ENCODE measurements around the gene WHRN. TPM values are rescaled to one million over a fixed set of nuclear protein-coding genes. Genes with fewer than 3 reads are reported as not detected.

Gene WHRN
- total and polyA plus RNA-seq, 2 experiments from 2014 or later = 8.3 to 8.9 TPM

GRCh38 chr9:114492991-114493390 lies 12.3 kb downstream of the WHRN start:
- H3K27ac ChIP-seq (ENCODE audit: low read depth) = no peak overlapping the region
- no peak overlapping the region for H3K27ac Mint-ChIP-seq
- DNase-seq (ENCODE audit: low spot score) (no peak), ATAC-seq (no peak)
- H3K4me2 ChIP-seq = no peak overlapping the region
- H3K4me3 ChIP-seq = no peak overlapping the region
- no peaks in the 10 kb centered on the region for H3K36me3 ChIP-seq (ENCODE audit: insufficient read depth)
- peaks cover 9% of the 10 kb centered on the region; the same call in 2 of the 3 replicates for H3K4me1 Mint-ChIP-seq
- H3K4me3 Mint-ChIP-seq = no peak overlapping the region
- no peaks in the 10 kb centered on the region for H3K9me3 Mint-ChIP-seq
- no peak overlapping the region for H2AFZ ChIP-seq
- no peaks in the 10 kb centered on the region for H3K79me2 ChIP-seq (replicated peaks; ENCODE audit: insufficient read depth)
- H3K36me3 Mint-ChIP-seq (ENCODE audit: low read depth) = no peaks in the 10 kb centered on the region
- H3K9me2 ChIP-seq (ENCODE audit: insufficient read depth) = no peaks in the 10 kb centered on the region
- H3F3A ChIP-seq (replicated peaks; ENCODE audit: low read depth) = no peaks in the 10 kb centered on the region
- peaks cover 3% of the 10 kb centered on the region for H3K27me3 Mint-ChIP-seq (ENCODE audit: insufficient read depth, low read depth, poor library complexity)
- TF ChIP-seq CREB1 (CRISPR knock-in tag; IDR thresholded peaks at IDR 0.05; ENCODE audit: low read depth) = no peak
- no peak for TF ChIP-seq REST (IDR thresholded peaks at IDR 0.05; ENCODE audit: unreplicated experiment)
- no peak for TF ChIP-seq ETS1 (IDR thresholded peaks at IDR 0.05)
- no peak for TF ChIP-seq ZNF114 (CRISPR knock-in tag; IDR thresholded peaks at IDR 0.05)
- TF ChIP-seq STAT1 (IDR thresholded peaks at IDR 0.05; ENCODE audit: unreplicated experiment) = no peak
- no peak for TF ChIP-seq POLR2AphosphoS5 (IDR thresholded peaks at IDR 0.05; ENCODE audit: low read depth)
- TF ChIP-seq CTCF (conservative IDR thresholded peaks at IDR 0.05; ENCODE audit: low read depth in 2 of 2) = no peak
- TF ChIP-seq, protein P1, sequence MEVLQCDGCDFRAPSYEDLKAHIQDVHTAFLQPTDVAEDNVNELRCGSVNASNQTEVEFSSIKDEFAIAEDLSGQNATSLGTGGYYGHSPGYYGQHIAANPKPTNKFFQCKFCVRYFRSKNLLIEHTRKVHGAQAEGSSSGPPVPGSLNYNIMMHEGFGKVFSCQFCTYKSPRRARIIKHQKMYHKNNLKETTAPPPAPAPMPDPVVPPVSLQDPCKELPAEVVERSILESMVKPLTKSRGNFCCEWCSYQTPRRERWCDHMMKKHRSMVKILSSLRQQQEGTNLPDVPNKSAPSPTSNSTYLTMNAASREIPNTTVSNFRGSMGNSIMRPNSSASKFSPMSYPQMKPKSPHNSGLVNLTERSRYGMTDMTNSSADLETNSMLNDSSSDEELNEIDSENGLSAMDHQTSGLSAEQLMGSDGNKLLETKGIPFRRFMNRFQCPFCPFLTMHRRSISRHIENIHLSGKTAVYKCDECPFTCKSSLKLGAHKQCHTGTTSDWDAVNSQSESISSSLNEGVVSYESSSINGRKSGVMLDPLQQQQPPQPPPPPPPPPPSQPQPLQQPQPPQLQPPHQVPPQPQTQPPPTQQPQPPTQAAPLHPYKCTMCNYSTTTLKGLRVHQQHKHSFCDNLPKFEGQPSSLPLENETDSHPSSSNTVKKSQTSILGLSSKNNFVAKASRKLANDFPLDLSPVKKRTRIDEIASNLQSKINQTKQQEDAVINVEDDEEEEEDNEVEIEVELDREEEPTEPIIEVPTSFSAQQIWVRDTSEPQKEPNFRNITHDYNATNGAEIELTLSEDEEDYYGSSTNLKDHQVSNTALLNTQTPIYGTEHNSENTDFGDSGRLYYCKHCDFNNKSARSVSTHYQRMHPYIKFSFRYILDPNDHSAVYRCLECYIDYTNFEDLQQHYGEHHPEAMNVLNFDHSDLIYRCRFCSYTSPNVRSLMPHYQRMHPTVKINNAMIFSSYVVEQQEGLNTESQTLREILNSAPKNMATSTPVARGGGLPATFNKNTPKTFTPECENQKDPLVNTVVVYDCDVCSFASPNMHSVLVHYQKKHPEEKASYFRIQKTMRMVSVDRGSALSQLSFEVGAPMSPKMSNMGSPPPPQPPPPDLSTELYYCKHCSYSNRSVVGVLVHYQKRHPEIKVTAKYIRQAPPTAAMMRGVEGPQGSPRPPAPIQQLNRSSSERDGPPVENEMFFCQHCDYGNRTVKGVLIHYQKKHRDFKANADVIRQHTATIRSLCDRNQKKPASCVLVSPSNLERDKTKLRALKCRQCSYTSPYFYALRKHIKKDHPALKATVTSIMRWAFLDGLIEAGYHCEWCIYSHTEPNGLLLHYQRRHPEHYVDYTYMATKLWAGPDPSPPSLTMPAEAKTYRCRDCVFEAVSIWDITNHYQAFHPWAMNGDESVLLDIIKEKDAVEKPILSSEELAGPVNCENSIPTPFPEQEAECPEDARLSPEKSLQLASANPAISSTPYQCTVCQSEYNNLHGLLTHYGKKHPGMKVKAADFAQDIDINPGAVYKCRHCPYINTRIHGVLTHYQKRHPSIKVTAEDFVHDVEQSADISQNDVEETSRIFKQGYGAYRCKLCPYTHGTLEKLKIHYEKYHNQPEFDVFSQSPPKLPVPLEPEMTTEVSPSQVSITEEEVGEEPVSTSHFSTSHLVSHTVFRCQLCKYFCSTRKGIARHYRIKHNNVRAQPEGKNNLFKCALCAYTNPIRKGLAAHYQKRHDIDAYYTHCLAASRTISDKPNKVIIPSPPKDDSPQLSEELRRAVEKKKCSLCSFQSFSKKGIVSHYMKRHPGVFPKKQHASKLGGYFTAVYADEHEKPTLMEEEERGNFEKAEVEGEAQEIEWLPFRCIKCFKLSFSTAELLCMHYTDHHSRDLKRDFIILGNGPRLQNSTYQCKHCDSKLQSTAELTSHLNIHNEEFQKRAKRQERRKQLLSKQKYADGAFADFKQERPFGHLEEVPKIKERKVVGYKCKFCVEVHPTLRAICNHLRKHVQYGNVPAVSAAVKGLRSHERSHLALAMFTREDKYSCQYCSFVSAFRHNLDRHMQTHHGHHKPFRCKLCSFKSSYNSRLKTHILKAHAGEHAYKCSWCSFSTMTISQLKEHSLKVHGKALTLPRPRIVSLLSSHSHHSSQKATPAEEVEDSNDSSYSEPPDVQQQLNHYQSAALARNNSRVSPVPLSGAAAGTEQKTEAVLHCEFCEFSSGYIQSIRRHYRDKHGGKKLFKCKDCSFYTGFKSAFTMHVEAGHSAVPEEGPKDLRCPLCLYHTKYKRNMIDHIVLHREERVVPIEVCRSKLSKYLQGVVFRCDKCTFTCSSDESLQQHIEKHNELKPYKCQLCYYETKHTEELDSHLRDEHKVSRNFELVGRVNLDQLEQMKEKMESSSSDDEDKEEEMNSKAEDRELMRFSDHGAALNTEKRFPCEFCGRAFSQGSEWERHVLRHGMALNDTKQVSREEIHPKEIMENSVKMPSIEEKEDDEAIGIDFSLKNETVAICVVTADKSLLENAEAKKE (CRISPR knock-in tag; IDR thresholded peaks at IDR 0.05) = no peak
- no peak for TF ChIP-seq EZH2phosphoT487 (IDR thresholded peaks at IDR 0.05; ENCODE audit: unreplicated experiment)
- no peak for TF ChIP-seq JUNB (IDR thresholded peaks at IDR 0.05; ENCODE audit: unreplicated experiment)
- TF ChIP-seq EZH2 (IDR thresholded peaks at IDR 0.05; ENCODE audit: low read depth, unreplicated experiment) = no peak
- TF ChIP-seq NANOG (IDR thresholded peaks at IDR 0.05; ENCODE audit: borderline replicate concordance) = no peak
- no peak for TF ChIP-seq ZNF331 (CRISPR knock-in tag; IDR thresholded peaks at IDR 0.05; ENCODE audit: low read depth)
- H3K27me3 ChIP-seq (ENCODE audit: insufficient read depth) = no peaks in the 10 kb centered on the region
- no peaks in the 10 kb centered on the region; the same call in 1 of the 2 replicates for H4K20me1 ChIP-seq (replicated peaks; ENCODE audit: insufficient read depth)
- H3K4me1 ChIP-seq (ENCODE audit: insufficient read depth) = peaks cover 3% of the 10 kb centered on the region; the same call in 1 of the 2 replicates

All from GM23338 (cell line).